Measurements from ENCODE around the gene KATNB1.

DNA sequence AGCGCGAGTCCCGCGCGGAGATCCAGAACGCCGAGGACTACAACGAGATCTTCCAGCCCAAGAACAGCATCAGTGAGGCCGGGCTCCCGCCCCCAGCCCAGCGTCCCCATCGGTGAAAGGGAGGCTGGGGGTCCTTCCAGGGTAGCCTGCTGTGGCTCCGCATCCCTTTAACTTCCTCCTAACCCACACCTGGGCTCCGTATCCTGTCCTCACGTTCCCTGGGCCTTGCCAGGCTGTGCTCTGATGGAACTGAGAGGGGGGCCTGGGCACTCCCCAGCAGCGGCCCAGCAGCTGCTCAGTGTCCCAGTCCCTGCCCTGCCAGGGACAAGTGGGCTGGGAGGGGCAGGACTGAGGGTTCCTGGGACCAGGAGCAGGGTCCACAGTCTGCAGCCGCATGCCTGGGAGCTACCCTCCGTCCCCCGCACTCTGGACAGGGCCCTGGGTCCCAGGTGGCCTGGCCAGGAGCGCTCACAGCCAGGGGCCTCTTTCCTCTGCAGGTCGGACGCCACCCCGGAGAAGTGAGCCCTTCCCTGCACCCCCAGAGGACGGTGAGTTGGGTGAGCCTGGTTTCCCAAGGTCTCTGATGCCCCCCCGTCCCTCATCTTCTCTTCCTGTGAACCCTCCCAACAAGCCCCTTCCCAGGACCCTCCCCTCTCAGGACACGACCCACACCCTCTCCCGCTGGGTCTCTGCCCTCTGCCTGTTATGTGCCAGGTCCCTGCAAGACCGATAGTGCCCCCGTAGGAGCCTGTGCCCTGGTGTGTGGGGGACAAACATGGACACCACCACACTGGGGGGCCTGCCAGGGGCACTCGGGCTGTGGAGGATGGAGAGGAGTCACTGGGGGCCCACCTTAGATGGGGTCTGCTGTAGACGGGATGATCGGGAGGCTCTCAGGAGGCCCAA, 18.1 kb downstream of the KATNB1 start:
- TF ChIP-seq POLR2AphosphoS5 (IDR thresholded peaks at IDR 0.05; ENCODE audit: low read depth, low read length) (no peak), SPI1 (IDR thresholded peaks at IDR 0.05; ENCODE audit: low read depth, low read length) (no peak)

Data from GM12891 (cell line).